ENCODE data around the gene RPS6KB2. TPM values are rescaled to one million over a fixed set of nuclear protein-coding genes. Genes with fewer than 3 reads are reported as not detected.

Gene RPS6KB2
- polyA plus RNA-seq, 1 donor (not counting 4 experiments of a cell fraction or from before 2014, with no cell fraction given), result 61.4 TPM

DNA sequence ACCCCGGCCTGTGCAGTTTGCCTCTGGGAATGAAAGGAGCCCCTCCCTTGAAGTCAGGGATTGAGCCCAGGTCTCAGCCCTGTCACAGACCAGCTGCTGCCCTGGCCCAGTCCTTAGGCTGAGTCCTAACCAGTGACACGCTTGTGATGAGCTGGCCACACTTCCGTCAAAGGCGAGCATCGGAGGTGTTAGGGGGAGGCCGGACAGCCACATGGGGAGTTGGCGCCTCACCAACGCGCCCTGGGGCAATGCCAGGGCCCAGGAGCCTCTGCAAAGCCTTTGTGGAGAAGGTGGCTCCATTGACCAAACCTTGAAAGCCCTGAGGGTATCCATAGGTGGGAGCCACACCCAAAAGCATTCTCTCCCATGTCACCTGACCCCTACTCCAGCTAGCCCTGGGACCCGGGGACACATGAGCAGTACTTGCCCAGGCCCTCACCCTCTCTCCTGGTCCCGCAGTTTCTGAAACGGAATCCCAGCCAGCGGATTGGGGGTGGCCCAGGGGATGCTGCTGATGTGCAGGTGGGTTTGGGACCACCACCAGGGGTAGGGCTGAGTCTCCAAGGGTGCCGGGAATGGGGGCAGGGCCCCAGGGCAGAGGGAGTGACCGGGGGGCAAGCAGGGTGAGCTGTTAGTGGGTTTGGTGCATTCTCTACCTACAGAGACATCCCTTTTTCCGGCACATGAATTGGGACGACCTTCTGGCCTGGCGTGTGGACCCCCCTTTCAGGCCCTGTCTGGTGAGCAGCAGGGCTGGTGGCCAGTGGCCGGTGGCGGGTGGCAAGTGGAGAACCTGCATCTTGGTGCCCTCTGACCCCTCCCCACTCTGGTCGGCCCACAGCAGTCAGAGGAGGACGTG is 5.5 kb downstream of the RPS6KB2 start:
- FAIRE-seq, result no peak
- dilution Hi-C loops (cut with MboI; ENCODE audit: extremely low pct_ligation_motif_present, low sequenced_read_pairs), result no loop called here
- Histone ChIP-seq H3K9me3 (ENCODE audit: control insufficient read depth, low read depth, low read length) (no peaks in the 10 kb centered on the region), H3K79me2 (ENCODE audit: control insufficient read depth, insufficient read depth, low read length) (peaks cover 23% of the 10 kb centered on the region), H2AFZ (ENCODE audit: control insufficient read depth, low read length) (no peak overlapping the region), H3K4me1 (ENCODE audit: control insufficient read depth, extremely low read depth, insufficient read depth, low read length) (peaks cover 14% of the 10 kb centered on the region), H3K4me3 (ENCODE audit: control insufficient read depth in 2 of 3, extremely low read depth in 1 of 3, insufficient read depth in 2 of 3, low read depth in 1 of 3, low read length in 3 of 3) (no peak overlapping the region), H3K36me3 (ENCODE audit: control insufficient read depth in 2 of 2, extremely low read depth in 1 of 2, insufficient read depth in 2 of 2, low read length in 2 of 2) (peaks cover 33 to 40% of the 10 kb centered on the region in 2 experiments), H3K27ac (ENCODE audit: control insufficient read depth, insufficient read depth, low read length) (no peak overlapping the region), H3K9me1 (ENCODE audit: control insufficient read depth, extremely low read depth, insufficient read depth, low read length) (no peaks in the 10 kb centered on the region), H3K4me2 (ENCODE audit: control insufficient read depth, extremely low read depth, insufficient read depth, low read depth, low read length) (no peak overlapping the region), H4K20me1 (ENCODE audit: control insufficient read depth, extremely low read depth, insufficient read depth, low read length) (peaks cover 2% of the 10 kb centered on the region), H3K9ac (ENCODE audit: control insufficient read depth, extremely low read depth, insufficient read depth, low read length) (no peak overlapping the region), H3K27me3 (ENCODE audit: control insufficient read depth, extremely low read depth, insufficient read depth, low read length) (no peaks in the 10 kb centered on the region)
- no peak for DNase-seq (ENCODE audit: low read depth, low spot score)
- TF ChIP-seq, protein P1, sequence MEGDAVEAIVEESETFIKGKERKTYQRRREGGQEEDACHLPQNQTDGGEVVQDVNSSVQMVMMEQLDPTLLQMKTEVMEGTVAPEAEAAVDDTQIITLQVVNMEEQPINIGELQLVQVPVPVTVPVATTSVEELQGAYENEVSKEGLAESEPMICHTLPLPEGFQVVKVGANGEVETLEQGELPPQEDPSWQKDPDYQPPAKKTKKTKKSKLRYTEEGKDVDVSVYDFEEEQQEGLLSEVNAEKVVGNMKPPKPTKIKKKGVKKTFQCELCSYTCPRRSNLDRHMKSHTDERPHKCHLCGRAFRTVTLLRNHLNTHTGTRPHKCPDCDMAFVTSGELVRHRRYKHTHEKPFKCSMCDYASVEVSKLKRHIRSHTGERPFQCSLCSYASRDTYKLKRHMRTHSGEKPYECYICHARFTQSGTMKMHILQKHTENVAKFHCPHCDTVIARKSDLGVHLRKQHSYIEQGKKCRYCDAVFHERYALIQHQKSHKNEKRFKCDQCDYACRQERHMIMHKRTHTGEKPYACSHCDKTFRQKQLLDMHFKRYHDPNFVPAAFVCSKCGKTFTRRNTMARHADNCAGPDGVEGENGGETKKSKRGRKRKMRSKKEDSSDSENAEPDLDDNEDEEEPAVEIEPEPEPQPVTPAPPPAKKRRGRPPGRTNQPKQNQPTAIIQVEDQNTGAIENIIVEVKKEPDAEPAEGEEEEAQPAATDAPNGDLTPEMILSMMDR (optimal IDR thresholded peaks at IDR 0.05 in 1 of 3, IDR thresholded peaks at IDR 0.05 in 1 of 3, conservative IDR thresholded peaks at IDR 0.05 in 1 of 3; ENCODE audit: extremely low read depth in 1 of 3, insufficient read depth in 2 of 3, low read length in 3 of 3), result no peak
- no peak for TF ChIP-seq EZH2 (IDR thresholded peaks at IDR 0.05; ENCODE audit: low read length)

DNA sequence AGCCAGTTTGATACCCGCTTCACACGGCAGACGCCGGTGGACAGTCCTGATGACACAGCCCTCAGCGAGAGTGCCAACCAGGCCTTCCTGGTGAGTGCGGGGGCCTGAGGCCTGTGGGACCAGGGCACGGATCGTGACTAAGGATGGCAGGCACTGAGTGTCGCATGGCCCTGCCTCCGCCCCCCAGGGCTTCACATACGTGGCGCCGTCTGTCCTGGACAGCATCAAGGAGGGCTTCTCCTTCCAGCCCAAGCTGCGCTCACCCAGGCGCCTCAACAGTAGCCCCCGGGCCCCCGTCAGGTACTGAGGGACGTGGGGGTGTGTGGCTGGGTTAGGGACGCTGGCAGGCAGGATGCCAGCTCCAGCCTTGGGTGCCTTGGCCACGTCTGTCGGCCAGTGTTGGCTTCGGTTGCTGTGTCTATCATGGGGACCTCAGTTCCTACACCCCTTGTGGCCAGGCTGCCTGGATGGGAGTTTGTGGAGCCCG is 6.1 kb downstream of the RPS6KB2 start:
- dilution Hi-C loops (cut with MboI; ENCODE audit: extremely low pct_ligation_motif_present, low sequenced_read_pairs), result no loop called here
- H3K4me3 ChIP-seq (ENCODE audit: control insufficient read depth in 2 of 3, extremely low read depth in 1 of 3, insufficient read depth in 2 of 3, low read depth in 1 of 3, low read length in 3 of 3), result no peak overlapping the region
- H3K36me3 ChIP-seq (ENCODE audit: control insufficient read depth in 2 of 2, extremely low read depth in 1 of 2, insufficient read depth in 2 of 2, low read length in 2 of 2), result peaks cover 33 to 40% of the 10 kb centered on the region in 2 experiments
- no peak overlapping the region for H2AFZ ChIP-seq (ENCODE audit: control insufficient read depth, low read length)
- H3K9ac ChIP-seq (ENCODE audit: control insufficient read depth, extremely low read depth, insufficient read depth, low read length), result no peak overlapping the region
- FAIRE-seq, result no peak
- no peaks in the 10 kb centered on the region for H3K9me1 ChIP-seq (ENCODE audit: control insufficient read depth, extremely low read depth, insufficient read depth, low read length)
- H4K20me1 ChIP-seq (ENCODE audit: control insufficient read depth, extremely low read depth, insufficient read depth, low read length), result peaks cover 5% of the 10 kb centered on the region
- H3K4me2 ChIP-seq (ENCODE audit: control insufficient read depth, extremely low read depth, insufficient read depth, low read depth, low read length), result no peak overlapping the region
- no peak for DNase-seq (ENCODE audit: low read depth, low spot score)
- TF ChIP-seq, protein P1 (optimal IDR thresholded peaks at IDR 0.05 in 1 of 3, IDR thresholded peaks at IDR 0.05 in 1 of 3, conservative IDR thresholded peaks at IDR 0.05 in 1 of 3; ENCODE audit: extremely low read depth in 1 of 3, insufficient read depth in 2 of 3, low read length in 3 of 3), result no peak
- TF ChIP-seq EZH2 (IDR thresholded peaks at IDR 0.05; ENCODE audit: low read length), result no peak
- H3K4me1 ChIP-seq (ENCODE audit: control insufficient read depth, extremely low read depth, insufficient read depth, low read length), result peaks cover 8% of the 10 kb centered on the region
- H3K79me2 ChIP-seq (ENCODE audit: control insufficient read depth, insufficient read depth, low read length), result peaks cover 18% of the 10 kb centered on the region
- H3K9me3 ChIP-seq (ENCODE audit: control insufficient read depth, low read depth, low read length), result no peaks in the 10 kb centered on the region
- H3K27ac ChIP-seq (ENCODE audit: control insufficient read depth, insufficient read depth, low read length), result no peak overlapping the region
- H3K27me3 ChIP-seq (ENCODE audit: control insufficient read depth, extremely low read depth, insufficient read depth, low read length), result no peaks in the 10 kb centered on the region

Measured in keratinocyte (primary cell).